GM10266 (cell line): Measurements from ENCODE around the gene TLL2.
"Not testable (repeated sequence)": the region's sequence is repeated elsewhere in the genome, so short reads cannot be mapped to it uniquely, and the experiment has no call there.

Experiments
- DNase-seq: peaks from one replicate; pipeline ENCODE4 v3.0.0; 2012; ENCODE audit errors: extremely low spot score
- TF ChIP-seq, protein P1 (sequence below): IDR thresholded peaks from 2 replicates; pipeline ENCODE4 v1.5.1; 2012; ENCODE audit warnings: mild to moderate bottlenecking, low read depth; ENCODE audit not compliant: control insufficient read depth, insufficient read depth; ENCODE audit errors: missing control alignments

TLL2 gene

DNA sequence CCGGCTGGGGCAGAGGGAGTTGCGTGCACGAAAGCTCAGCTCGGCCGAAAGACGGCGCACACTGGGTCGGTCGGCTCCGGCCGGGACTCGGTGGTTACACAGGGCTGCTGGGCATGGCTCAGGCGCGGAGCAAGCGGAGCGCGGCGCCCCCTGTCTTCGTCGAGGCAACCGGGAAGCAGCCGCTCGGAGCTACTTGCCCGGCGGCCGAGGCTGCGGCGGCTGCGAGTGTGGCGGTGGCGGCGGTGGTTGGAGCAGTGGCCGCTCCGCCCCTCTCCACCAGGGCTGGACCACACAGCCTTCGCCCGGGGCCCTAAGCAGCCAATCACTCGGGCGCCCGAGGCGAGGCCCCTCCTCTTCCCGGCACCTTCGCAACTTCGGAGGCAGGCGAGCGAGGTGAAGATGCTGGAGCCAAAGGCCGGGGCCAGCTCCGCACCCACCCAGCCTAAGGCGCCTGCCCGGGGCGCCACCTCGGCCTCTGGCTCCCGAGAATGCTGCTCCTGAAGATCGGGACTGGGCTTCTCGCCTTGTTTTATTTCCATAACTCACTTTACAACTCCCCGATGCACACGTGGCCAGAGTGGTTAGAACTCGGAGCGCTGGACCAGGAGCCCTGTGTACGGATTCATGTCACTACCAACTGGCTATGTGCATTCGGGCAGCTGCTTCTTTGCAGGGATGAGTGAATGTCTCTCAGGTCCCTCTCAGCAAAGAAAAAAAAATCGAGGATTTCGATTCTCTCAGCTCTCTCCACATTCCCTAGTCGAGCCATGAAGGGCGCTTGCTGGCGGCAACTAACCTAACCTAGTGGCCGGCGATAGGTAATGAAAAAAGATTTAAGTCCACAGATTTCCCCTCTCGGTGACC lies at the start of gene TLL2:
TLL2 (minus strand) TSS at position 229 of the 864 bp plus-strand sequence. CDS start 241 bp downstream, outside the sequence.
- TF ChIP-seq, protein P1, sequence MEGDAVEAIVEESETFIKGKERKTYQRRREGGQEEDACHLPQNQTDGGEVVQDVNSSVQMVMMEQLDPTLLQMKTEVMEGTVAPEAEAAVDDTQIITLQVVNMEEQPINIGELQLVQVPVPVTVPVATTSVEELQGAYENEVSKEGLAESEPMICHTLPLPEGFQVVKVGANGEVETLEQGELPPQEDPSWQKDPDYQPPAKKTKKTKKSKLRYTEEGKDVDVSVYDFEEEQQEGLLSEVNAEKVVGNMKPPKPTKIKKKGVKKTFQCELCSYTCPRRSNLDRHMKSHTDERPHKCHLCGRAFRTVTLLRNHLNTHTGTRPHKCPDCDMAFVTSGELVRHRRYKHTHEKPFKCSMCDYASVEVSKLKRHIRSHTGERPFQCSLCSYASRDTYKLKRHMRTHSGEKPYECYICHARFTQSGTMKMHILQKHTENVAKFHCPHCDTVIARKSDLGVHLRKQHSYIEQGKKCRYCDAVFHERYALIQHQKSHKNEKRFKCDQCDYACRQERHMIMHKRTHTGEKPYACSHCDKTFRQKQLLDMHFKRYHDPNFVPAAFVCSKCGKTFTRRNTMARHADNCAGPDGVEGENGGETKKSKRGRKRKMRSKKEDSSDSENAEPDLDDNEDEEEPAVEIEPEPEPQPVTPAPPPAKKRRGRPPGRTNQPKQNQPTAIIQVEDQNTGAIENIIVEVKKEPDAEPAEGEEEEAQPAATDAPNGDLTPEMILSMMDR, result peak; percentile 63
- peak; percentile 85 for DNase-seq

DNA sequence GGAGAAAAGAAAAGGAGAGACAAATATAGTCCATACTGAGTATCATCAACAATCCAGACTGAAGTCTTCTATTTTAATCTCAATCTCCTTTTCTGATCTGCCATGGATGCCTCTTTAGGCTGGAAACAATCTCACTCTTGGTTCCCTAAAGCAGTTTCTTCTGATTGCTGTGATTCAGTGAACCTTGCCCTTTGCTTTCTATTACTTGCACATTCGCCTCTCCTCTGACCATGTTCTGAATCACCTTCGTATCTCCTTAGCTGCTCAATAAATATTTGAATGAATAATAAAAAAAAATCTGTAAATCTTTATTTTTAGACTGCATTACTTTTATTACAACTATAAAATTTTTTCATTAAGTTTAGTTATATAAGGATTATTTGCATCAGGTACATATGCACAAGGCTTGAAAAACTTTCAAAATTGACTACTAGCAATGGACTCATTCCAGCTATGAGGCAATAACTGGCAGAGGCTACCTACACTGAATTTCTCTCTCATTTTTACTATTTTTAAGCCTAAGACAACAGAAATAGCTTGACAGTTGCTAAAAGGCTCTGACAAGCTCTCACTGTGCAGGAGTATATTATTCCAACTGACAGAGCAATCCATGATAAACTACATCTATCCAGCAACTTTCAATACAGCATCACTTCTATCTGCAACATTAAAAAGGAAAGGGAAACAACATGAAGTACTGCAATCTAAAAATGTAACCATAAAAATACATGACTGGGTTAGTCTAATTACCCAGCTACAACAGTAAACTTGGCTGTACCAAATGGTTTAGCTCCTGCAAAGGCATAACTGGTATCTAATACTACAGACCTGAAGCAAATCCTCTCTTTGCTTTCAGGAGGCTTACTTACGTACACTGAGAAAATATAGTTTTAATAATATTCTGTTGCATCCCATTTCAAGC lies 47.5 kb upstream of the TLL2 start:
- no peak for DNase-seq
- TF ChIP-seq, protein P1, result no peak

DNA sequence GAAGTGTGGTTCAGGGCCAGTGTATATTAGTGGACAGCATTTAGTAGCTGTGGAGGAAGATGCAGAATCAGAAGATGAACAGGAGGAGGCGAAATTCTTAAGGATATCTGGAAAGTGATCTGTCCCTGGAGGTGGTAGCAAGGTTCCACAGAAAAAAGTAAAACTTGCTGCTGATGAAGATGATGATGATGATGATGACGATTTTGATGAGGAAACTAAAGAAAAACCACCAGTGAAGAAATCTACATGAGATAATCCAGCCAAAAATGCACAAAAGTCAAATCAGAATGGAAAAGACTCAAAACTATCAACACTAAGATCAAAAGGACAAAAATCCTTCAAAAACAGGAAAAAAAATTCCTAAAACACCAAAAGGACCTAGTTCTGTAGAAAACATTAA lies 46.8 kb upstream of the TLL2 start:
- TF ChIP-seq, protein P1, result no peak
- no peak for DNase-seq

DNA sequence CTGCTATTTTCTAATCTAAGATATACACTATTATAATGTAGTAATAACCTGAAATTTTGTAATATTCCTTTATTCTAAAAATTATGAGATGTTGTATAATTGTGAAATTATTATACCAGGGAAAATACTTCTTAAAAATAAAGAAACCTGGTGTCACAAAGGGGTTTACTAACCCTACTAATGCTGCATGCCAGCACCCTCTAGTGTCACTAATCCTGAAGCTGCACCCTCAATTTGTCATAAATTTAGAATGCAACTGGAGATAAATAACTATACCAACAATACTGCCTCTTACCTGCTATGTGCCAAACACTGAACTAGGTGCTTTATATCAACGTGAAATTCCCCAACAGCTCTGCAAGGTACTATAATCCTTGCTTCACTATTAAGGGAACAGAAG lies 42.3 kb upstream of the TLL2 start:
- TF ChIP-seq, protein P1, result peak; percentile 43
- DNase-seq, result no peak

DNA sequence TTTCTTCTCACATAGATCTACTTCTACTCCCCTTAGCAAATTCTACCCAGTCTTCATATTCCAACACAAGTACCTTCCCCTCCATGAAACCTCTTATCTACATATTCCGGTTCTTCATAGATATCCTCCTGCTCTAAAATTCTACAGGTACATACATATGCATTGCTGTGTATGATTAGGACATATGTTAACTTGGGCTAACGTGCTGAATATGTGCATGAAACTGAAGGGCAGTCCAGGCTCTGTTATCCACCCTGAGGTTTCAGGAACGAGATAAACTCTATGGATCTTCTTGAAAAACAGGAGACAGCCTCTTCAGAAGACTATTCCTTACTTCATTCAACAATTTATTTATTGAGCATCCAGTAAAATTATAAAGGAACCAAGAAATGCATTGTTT lies 41.6 kb upstream of the TLL2 start:
- TF ChIP-seq, protein P1, result no peak

DNA sequence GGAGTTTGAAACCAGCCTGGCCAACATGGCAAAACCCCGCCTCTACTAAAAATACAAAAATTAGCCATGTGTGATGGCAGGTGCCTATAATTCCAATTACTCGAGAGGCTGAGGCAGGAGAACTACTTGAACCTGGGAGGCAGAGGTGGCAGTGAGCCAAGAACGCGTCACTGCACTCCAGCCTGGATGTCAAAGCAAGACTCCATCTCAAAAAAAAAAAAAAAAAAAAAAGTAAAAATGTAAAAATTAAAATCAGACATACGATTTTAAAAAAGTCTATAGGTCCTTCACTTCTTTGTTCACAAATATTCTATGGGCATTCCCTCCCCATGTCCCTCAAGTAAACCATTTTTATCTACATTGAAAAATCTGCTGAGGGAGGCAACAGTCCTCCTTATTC lies 34.9 kb upstream of the TLL2 start:
- TF ChIP-seq, protein P1, result no peak
- no peak for DNase-seq

More for the DNA sequence above, 41.6 kb upstream of the TLL2 start:
- no peak for DNase-seq

DNA sequence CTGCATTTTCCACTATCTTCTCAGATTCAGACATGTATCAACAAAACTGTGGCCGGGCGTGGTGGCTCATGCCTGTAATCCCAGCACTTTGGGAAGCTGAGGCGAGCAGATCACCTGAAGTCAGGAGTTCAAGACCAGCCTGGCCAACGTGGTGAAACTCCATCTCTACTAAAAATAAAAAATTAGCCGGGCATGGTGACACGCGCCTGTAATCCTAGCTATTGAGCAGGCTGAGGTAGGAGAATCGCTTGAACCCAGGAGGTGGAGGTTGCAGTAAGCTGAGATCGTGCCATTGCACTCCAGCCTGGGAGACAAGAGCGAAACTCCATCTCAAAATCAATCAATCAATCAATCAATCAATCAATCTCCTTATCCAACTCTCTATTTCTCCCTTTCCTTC lies 31.8 kb upstream of the TLL2 start:
- DNase-seq, result not testable (repeated sequence)
